ENCODE measurements around the gene SACS.

The SACS gene, protein sequence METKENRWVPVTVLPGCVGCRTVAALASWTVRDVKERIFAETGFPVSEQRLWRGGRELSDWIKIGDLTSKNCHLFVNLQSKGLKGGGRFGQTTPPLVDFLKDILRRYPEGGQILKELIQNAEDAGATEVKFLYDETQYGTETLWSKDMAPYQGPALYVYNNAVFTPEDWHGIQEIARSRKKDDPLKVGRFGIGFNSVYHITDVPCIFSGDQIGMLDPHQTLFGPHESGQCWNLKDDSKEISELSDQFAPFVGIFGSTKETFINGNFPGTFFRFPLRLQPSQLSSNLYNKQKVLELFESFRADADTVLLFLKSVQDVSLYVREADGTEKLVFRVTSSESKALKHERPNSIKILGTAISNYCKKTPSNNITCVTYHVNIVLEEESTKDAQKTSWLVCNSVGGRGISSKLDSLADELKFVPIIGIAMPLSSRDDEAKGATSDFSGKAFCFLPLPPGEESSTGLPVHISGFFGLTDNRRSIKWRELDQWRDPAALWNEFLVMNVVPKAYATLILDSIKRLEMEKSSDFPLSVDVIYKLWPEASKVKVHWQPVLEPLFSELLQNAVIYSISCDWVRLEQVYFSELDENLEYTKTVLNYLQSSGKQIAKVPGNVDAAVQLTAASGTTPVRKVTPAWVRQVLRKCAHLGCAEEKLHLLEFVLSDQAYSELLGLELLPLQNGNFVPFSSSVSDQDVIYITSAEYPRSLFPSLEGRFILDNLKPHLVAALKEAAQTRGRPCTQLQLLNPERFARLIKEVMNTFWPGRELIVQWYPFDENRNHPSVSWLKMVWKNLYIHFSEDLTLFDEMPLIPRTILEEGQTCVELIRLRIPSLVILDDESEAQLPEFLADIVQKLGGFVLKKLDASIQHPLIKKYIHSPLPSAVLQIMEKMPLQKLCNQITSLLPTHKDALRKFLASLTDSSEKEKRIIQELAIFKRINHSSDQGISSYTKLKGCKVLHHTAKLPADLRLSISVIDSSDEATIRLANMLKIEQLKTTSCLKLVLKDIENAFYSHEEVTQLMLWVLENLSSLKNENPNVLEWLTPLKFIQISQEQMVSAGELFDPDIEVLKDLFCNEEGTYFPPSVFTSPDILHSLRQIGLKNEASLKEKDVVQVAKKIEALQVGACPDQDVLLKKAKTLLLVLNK (N-terminal part only)

DNA sequence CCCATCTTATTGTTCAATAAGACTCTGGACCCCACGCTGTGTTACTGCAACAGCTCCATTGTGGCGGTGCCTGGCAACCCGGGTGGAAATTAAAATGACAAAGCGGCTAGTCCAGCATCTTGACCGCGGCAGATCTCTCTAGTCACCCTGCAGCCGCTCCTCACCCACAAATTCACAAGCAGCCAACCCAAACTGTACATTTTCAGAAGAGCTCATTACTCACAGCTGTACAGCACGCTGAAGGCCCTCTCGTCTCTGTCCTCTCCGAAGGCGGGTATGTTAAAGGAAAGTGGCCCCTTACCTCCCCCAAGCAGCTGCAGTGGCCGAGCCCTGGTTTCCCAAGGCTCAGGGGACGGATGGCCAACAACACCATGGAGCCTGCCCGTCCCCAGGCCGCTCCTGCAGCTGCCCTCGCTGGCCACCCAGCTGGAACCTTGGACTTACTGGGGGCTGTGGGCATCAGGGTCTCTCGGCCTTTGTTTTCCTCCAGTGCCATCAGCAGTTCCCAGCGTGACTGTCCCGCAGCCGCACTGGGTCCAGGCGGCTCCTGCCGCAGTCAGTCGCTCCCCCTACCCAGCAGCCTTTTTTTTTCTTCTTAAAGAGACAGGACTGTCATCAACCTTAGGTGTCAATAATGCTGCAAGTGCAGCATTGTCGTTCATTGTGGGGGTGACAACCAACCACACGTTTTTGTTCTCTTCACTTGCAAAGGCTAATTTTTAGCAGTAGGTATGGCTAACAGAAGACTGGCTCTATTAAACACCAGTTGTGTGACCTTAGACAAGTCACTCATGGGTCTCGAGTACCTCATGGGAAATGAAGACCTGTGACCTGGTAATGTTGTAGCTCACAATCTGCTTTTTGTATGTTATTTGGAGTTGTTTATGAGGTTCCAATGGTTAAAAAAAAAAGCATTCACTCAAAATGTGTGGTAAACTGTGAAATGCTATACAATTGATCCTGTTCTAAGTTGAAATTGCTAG is at the start of gene SACS:
Gene SACS (minus strand): TSS at position 532 of the 983 bp plus-strand sequence. CDS start 22,463 bp downstream, outside the sequence.
- no peak for DNase-seq

DNA sequence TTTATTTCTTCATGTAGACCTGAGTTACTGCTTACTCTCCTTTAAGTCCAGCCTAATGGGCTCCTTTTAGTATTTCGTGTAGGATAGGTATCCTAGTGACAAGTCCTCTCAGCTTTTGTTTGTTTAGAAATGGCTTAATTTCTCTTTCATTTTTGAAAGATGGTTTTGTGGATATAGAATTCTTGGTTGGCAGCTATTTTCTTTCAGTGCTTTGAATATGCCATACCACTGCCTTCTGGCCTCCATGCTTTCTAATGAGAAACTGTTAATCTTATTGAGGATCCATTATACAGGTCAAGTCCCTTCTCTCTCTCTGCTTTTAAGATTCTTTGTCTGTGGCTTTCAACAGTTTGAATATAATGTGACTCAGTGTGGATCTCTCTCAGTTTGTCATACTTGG is 46.8 kb upstream of the SACS start:
- no peak for DNase-seq

DNA sequence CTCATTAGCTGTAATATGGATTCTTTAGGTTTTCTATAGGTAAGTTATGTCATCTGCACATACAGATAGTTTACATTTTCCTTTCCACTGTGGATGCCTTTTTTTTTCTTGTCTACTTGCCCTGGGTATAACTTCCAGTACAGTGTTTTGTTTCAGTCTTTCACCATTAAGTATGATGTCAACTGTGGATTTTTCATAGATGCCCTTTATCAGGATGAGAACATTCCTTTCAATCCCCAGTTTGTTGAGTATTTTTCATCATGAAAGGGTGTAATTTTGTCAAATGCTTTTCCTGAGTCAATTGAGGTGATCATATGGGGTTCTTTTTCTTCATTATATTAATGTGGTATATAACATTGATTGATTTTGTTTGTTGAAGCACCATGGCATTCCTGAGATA is 43.6 kb upstream of the SACS start:
- DNase-seq: no peak

DNA sequence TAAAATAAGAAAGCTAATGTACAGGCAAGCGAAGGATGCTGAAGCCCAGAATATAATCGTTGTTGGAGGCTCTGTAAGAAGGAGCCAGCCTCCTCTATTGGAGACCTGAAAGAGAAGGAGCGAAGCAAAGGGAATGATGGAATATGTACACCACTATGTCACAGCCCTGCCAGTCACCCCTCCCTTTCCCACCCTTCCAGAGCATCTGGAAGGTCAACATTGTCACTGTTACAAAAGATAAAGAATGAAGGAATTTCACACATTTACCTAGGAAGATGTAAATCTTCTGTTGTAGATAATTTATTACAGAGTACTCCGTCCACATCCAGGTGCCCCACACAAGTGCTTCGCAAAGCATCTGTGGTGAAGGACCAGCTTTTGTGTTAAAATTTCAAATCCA is 39.7 kb upstream of the SACS start:
- DNase-seq: no peak

DNA sequence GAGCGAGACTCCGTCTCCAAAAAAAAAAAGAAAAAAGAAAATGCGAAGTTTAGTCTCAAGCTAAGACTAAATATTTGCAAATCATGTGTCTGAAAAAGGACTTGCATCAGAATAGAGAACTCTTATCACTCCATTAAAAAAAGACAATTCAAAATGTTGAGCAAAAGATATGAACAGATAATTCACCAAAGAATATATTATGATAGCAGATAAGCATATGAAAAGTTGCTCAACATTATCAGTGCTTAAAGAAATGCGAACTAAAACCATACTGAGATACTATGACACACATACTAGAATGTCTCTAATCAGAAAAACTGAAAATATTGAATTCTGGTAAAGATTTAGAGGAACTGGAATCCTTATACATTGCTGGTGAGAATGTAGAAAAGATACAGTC is 38.7 kb upstream of the SACS start:
- DNase-seq: no peak

DNA sequence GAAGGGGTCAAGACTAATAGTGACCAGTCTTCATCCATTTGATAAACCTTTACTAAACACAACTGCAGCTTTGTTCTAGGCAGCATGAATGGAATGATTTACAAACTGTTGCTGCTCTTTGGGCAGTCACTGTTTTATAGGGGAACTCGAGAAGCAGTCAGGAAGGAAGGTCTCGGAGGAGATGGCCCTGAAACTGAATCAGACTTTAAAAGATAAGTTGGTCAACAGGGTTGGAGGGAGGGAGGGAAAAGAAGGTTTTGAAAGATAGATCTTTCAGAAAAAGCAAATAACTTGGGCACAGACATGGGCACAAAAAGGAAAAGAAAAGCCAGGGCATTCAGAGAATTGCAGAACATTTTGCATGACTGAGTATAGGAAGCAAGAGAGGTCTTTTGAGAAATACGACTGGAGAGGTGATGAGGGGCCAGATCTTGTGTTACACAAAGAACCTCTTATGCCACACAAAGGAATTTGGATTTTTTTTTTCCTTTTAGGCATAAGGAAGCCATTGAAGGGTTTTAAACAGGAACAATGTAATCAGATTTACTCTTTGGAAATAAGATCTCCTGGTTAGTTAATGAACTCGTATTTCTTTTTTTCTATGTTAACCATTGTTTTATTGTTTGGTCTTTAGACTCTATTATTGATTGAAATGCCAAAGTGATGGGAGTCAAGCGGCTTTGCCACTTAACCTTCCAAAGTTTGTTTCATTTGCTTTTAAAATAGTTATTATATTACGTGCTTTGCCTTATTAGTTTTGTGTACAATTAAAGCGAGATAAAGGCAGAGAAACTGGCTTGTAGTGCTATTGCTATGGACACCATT is 37.5 kb upstream of the SACS start:
- no peak for DNase-seq

DNA sequence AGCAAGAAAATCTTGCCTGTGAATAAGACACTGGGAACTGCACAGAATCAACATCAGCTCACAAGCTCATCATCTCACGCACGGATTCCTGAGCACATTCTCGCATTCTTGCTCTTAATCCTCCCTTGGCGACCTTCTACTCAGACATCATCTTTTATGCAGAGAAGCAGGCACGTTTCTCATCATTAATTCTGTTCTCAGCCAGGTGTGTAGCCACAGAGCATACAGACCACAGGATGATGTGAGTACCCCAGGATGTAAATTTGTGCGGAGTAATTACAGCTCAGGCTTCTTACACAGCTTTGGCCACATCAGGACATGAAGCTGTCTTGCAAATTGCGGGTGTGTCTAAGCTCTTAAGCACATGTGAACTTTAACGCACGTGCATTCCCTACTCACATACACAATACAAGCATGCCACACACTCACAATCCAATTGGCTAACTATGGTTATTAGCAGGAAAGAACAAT is 36.5 kb upstream of the SACS start:
- no peak for DNase-seq

DNA sequence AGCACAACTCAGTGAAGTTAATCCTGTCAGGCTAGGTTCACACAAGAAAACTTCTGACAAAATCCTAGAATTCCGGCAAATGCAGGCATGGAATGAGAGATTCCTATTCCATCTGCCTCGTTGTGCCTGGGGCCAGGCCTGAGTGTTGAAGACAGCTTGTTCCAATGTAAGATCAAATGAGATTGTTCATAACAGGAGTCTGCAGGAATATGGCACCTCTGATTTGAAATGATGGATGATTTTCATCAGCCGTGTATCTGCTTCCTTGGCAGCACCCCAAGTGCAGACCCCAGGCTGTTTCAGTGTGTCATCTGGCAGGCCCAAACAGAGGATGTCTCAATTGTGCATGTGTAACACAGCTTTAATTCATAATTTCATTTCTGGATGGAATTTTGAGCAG is 35.3 kb upstream of the SACS start:
- no peak for DNase-seq

DNA sequence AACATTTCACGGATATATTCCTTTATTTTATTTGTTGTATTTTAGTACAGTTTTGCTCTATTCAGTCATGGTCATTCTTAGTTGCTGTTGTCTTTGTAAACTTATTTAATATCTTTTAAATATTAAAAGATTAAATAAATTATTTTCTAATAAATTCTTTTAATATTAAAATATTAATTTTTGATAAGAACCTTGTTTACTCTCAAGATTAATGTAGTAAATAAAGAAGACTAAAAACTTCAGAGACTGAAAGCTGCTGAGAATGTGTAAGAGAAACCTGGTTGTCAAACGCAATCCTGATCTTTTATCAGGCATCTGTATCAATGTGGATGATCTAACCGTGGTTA is 34.4 kb upstream of the SACS start:
- DNase-seq: no peak

DNA sequence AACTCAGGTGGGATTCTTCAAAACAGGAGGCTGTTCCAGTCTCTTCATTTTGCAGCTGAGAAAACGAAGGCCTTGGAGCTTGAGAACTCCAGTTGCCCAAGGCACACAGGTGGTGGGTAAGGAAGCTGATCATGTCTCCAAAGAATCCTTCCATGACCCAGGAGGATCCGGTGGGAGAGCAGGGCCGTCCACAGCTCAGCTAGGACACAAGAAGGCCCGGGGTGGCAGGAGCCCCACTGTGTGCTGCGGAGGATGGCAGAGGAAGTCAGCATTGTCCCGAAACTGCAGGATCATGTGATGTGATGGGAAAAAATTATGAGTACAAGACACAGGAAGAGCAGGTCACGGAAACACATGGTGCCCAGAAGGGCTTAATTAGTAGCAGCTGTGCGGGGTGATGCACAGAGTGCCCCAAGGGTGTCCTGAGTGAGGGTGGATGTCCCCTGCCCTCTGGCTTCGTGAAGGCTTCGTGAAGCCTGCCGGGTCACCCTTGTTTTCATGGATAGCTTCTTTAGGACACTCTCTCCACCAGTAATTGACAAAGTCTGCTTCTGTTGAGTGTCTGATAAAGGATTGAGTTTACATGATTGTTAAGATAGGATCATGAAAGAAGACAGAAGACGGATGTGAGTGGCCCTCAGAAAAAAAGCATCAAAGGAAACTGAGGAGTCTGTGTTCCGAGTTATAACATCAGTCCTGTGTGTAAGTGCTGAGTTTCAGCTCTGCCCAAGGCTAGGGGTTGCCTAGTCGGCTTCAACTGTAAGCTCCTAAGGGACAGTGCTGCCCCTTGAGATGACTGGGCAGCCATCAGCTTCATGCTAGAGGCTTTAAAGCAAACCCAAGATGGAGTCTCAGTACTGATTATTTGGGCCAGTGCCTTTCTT is 33.8 kb upstream of the SACS start:
- no peak for DNase-seq

DNA sequence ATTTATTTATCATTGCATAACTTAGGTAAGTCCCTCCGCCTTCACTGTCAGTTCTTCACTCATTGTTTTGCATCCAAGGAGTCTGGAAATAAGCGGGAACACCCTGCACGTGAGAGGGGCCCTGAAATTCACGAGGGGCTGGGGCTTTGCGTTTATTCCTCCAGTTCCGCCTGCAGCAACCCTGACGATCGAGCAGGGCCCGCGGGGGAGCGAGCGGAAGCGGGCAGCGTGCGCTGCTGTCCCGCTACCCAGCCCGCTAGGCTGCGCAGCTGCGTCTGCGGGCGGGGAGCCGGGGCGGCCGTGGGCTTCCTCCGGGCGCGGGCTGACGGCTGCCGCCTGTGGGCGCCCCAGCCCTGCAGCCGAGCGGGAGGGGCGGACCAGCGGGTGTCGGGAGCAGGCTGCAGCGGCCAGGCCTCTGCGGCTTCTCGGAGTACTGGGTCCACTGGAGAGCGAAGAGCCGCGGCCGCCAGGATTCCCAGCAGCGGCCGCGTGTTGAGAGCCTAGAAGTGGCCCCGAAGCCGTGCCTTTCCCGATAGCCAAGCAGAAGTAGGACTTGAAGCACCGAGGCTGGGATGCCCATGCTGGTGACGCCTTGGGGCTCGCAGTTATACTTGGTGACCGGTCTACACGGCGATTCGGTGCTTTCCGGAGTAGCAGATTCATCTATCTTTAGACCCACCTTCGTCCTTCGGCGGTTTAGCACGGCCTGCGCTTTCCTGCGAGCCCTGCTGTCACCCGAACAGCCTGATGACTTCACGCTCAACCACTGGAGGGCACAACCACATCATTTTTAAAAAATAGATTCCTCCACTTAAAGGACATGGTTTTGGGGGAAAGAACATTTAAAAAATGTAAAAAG is 32.9 kb upstream of the SACS start:
- peak; percentile 64 to 71 for DNase-seq

DNA sequence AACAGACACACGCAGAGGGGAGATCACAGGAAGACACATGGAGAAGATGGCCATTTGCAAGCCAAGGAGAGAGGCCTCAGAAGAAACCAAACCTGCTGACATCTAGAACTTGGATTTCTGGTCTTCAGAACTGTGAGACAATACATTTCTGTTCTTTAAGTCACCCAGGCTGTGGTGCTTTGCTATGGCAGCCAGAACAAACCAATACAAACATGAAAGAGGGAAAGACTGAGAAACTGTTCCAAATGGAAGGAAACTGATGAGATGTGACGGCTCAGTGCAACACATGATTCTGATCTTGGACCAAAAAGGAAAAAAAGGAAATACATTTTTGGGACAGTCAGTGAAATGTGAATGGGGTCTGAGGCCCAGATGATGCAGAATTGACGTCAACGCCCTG is 30.2 kb upstream of the SACS start:
- DNase-seq: no peak

DNA sequence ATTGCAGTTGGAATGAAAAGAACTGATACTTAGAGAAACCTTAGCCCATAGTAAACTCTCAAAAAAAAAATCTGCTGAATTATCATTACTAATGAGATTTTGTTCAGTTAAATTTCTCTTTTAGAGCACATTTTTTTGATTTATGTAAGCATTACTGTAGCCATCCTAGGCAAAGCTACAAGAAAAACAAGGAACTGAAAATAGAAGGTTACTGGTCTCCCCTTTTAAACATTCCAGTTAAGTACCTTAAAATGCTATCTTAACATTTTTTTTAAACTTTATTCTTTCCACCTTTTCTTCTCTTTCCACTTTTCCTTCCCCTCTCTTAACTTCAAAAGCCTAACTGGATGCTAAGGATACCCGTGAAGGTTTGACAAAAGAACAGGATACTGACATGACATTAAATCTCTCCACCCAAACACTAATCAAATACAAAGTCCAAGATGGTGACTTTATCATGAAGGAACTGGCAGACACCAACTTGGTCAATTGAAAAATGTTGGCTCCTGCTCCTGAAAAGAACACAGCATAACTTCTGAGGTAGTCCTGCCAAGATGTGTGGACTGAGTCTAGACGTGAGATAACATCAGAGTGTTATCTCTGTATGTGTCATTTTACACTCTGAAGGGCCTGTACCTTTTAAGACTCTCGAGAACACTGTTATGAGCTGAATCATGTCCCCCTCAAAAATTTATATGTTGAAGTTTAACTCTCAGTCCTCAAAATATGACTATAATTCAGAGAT is 29.5 kb upstream of the SACS start:
- DNase-seq: no peak

DNA sequence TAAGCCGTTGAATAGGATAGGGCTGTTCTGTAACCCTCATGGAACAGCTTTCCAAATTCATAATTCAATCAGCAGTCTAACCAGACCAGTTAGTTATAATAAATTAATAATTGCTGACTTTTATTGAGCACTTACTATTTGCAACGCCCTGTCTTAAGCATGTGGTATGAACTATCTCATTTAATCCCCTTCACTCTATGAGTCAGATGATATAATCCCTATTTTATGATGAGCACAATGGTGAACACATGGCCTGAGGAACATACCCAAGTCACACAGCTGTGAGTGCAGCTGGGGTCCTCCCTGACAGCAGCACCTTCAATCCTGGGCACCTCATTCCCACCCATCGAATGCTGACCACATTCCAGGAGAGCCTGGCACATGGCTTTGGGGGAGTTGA is 28.0 kb upstream of the SACS start:
- DNase-seq: no peak

DNA sequence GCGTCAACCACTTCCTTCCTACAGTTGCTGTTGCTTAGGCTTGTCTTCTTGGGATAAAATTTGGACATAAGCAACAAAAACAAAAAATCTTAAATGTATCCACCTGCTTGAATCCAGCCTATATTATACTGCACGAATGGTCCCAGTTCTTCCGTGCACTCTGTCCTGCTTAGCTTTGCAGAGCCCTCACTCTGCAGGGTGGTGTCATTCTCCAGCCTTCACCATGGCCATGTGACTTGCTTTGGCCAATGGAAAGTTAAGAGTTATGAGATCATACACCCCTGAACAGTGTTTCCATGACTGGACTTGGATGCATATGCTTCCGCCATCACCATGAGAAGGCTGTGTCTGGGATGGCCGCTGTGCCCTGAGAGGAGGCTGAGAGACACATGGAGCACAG is 27.4 kb upstream of the SACS start:
- no peak for DNase-seq

DNA sequence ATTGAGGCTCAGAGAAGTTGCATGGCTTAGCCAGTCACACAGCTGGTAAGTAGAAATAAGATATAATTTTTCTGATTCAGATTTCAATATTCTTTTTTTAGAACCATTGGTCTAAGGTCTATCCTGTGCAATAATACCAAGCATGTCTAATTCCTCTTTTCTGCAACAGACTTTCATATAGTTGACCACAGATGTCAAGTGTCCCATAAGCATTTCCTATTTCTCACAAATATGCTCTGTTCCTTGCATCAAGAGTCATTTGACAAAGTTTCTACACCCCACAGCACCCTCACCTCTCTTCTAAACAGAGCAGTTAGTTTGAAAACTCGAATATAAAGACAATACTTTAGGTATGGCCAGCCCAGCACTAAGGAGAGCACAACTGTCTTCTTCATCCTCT is 26.8 kb upstream of the SACS start:
- DNase-seq: no peak

DNA sequence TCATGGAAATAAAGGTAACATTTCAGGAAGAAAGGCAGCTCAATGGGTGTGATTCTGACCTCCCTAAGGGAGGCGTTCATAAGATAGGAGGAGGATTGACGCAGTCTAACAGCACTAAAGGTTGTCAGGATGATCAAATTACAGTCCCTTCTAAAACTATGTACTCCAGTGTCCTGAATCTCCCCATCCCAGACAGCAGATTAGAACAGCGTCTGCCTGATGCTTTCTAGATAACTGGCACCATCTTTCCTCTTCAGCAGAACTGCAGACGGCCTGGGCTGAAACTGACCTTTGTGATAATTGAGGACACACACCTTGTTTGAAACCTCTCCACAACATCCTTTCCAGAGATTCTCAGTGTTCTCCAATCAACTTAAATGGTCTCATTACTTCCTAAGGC is 25.5 kb upstream of the SACS start:
- DNase-seq: no peak

DNA sequence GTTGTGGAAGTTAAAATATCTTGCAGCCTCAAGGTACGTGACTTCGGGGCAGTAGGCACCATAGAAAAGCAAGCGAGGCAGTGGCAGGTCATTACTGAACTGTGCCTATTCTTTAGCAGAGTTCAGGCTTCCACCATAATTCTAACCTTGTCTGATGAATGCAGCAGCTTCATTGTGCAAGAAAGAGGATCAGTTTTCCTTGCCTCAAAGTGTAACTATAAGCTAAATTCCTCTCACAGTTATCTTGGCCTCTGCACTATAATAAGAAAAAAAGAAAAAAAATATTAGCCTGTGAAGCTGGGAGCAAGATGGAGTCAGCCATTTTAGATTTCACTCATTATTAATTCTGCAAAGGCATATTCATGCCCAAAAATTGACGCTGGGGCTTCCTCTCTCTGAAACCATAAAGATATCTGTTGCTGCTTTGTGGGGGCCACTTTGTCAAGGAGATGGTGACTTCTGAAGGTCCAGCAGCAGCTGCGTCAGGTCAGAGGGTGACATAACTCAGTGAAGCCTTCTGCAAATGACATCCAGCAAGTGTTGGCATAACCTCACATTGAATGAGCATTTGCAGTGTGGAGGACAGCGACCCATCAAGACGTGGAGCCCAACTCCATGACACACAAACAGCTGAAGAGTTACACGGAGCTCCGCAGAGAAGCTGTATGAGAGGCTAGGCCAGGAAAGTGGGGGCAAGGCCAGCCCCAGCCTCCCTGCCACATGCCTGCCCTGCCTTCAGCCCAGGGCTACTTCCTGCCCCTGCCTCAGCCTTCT is 23.1 kb upstream of the SACS start:
- no peak for DNase-seq

Data from CD4-positive, alpha-beta T cell treated with Interferon alpha-2 for 1 hour (primary cell).